ENCODE results near the gene ROR1. TPM values are rescaled to one million over a fixed set of nuclear protein-coding genes. Genes with fewer than 3 reads are reported as not detected.

The ROR1 gene
- total RNA-seq, 1 donor = 52.5 TPM

- DNase-seq (ENCODE audit: insufficient read length, low spot score, missing footprints) = no peak
- H2AFZ ChIP-seq (ENCODE audit: low read length) = peak overlapping the region; percentile 28
- H3K79me2 ChIP-seq (ENCODE audit: insufficient read depth, low read length) = no peaks in the 10 kb centered on the region
- H3K9me3 ChIP-seq (ENCODE audit: low read depth, low read length) = no peaks in the 10 kb centered on the region
- H3K27me3 ChIP-seq (ENCODE audit: insufficient read depth, low read length) = no peaks in the 10 kb centered on the region
- no peak overlapping the region for H3K4me3 ChIP-seq (ENCODE audit: insufficient read depth, low read length)
- H3K27ac ChIP-seq (ENCODE audit: low read depth, low read length) = no peak overlapping the region
- H4K20me1 ChIP-seq (ENCODE audit: insufficient read depth, low read length) = no peaks in the 10 kb centered on the region
- no peaks in the 10 kb centered on the region for H3K4me1 ChIP-seq (ENCODE audit: insufficient read depth, low read length)
- H3K36me3 ChIP-seq (ENCODE audit: insufficient read depth, low read length) = no peaks in the 10 kb centered on the region
- H3K4me2 ChIP-seq (ENCODE audit: insufficient read depth, low read length) = no peak overlapping the region
- TF ChIP-seq CTCF (IDR thresholded peaks at IDR 0.05; ENCODE audit: extremely low read depth, low read depth, low read length) = no peak
These were observed 16.5 kb upstream of the ROR1 start for GRCh38 chr1:63757334-63757733.

GRCh38 chr1:63758791-63759190, 15.0 kb upstream of the ROR1 start:
- Histone ChIP-seq H3K4me2 (ENCODE audit: insufficient read depth, low read length) (no peak overlapping the region), H4K20me1 (ENCODE audit: insufficient read depth, low read length) (no peaks in the 10 kb centered on the region), H3K79me2 (ENCODE audit: insufficient read depth, low read length) (no peaks in the 10 kb centered on the region), H3K9me3 (ENCODE audit: low read depth, low read length) (no peaks in the 10 kb centered on the region), H3K27me3 (ENCODE audit: insufficient read depth, low read length) (no peaks in the 10 kb centered on the region), H3K4me3 (ENCODE audit: insufficient read depth, low read length) (no peak overlapping the region), H3K36me3 (ENCODE audit: insufficient read depth, low read length) (no peaks in the 10 kb centered on the region), H2AFZ (ENCODE audit: low read length) (no peak overlapping the region), H3K4me1 (ENCODE audit: insufficient read depth, low read length) (no peaks in the 10 kb centered on the region), H3K27ac (ENCODE audit: low read depth, low read length) (no peak overlapping the region)
- DNase-seq (ENCODE audit: insufficient read length, low spot score, missing footprints) = peak; percentile 10
- TF ChIP-seq CTCF (IDR thresholded peaks at IDR 0.05; ENCODE audit: extremely low read depth, low read depth, low read length) = no peak

- Histone ChIP-seq H3K27me3 (ENCODE audit: insufficient read depth, low read length) (no peaks in the 10 kb centered on the region), H3K27ac (ENCODE audit: low read depth, low read length) (no peak overlapping the region), H3K79me2 (ENCODE audit: insufficient read depth, low read length) (no peaks in the 10 kb centered on the region), H3K4me2 (ENCODE audit: insufficient read depth, low read length) (no peak overlapping the region), H3K36me3 (ENCODE audit: insufficient read depth, low read length) (no peaks in the 10 kb centered on the region), H3K4me1 (ENCODE audit: insufficient read depth, low read length) (no peaks in the 10 kb centered on the region), H4K20me1 (ENCODE audit: insufficient read depth, low read length) (no peaks in the 10 kb centered on the region), H3K9me3 (ENCODE audit: low read depth, low read length) (no peaks in the 10 kb centered on the region), H3K4me3 (ENCODE audit: insufficient read depth, low read length) (no peak overlapping the region), H2AFZ (ENCODE audit: low read length) (no peak overlapping the region)
- TF ChIP-seq CTCF (IDR thresholded peaks at IDR 0.05; ENCODE audit: extremely low read depth, low read depth, low read length) = no peak
- no peak for DNase-seq (ENCODE audit: insufficient read length, low spot score, missing footprints)
These were observed 14.0 kb upstream of the ROR1 start for GRCh38 chr1:63759778-63760177.

GRCh38 chr1:63770381-63770780, 3.4 kb upstream of the ROR1 start:
- Histone ChIP-seq H3K79me2 (ENCODE audit: insufficient read depth, low read length) (peaks cover 7% of the 10 kb centered on the region), H2AFZ (ENCODE audit: low read length) (no peak overlapping the region), H3K36me3 (ENCODE audit: insufficient read depth, low read length) (no peaks in the 10 kb centered on the region), H3K4me1 (ENCODE audit: insufficient read depth, low read length) (peaks cover 6% of the 10 kb centered on the region), H3K9me3 (ENCODE audit: low read depth, low read length) (no peaks in the 10 kb centered on the region), H3K4me3 (ENCODE audit: insufficient read depth, low read length) (no peak overlapping the region), H3K4me2 (ENCODE audit: insufficient read depth, low read length) (no peak overlapping the region), H3K27me3 (ENCODE audit: insufficient read depth, low read length) (no peaks in the 10 kb centered on the region), H3K27ac (ENCODE audit: low read depth, low read length) (no peak overlapping the region), H4K20me1 (ENCODE audit: insufficient read depth, low read length) (peaks cover under 1% of the 10 kb centered on the region)
- no peak for TF ChIP-seq CTCF (IDR thresholded peaks at IDR 0.05; ENCODE audit: extremely low read depth, low read depth, low read length)
- no peak for DNase-seq (ENCODE audit: insufficient read length, low spot score, missing footprints)

Measured in osteoblast (primary cell).